HCT116 (cell line): ENCODE measurements around the gene A2ML1. TPM values are rescaled to one million over a fixed set of nuclear protein-coding genes. Genes with fewer than 3 reads are reported as not detected.

Experiments
- ATAC-seq: fragments of 200-7000 bp; cut with Tn5 transposase; 2 replicates; pipeline ENCODE4 v1.9.1; 2020; ENCODE audit warnings: mild to moderate bottlenecking, moderate library complexity
- BruUV-seq: library from RNA; stranded (reverse); fragments of 400-500 nt; replicated peaks from 2 replicates; lab custom pipeline; 2021; lab: Mats Ljungman, UMichigan
- CTCF ChIA-PET: fragments of 300-600 bp; sonication (Branson Sonifier 250); formaldehyde crosslinking; loops from one replicate; lab custom pipeline; 2021; ENCODE audit warnings: antibody characterized with exemption; lab: Charles Lee
- POLR2A ChIA-PET: fragments of 300-600, 350-600 bp; sonication (Branson Sonifier 250); formaldehyde crosslinking; loops from one replicate; lab custom pipeline; 2021; ENCODE audit warnings: antibody characterized with exemption; lab: Charles Lee
- RAD21 ChIA-PET, 2 experiments: fragments of 300-600 bp; sonication (Branson Sonifier 250); formaldehyde crosslinking; loops; one replicate each; lab custom pipeline; 2023; ENCODE audit warnings: low total read pairs in 2 of 2; ENCODE audit not compliant: uncharacterized antibody in 2 of 2, unreplicated experiment in 2 of 2, low non-redundant PET in 1 of 2; lab: Charles Lee
- DNase-seq: peaks from one replicate; pipeline ENCODE4 v3.0.0-alpha.2; 2010; ENCODE audit warnings: low read depth, low spot score
- H2AFZ ChIP-seq: fragments of 200-600 bp; shearing (Covaris generic), sonication (generic); 2 replicates; pipeline ENCODE4 v1.6.1; 2017; ENCODE audit warnings: low read depth, mixed run types, mixed read lengths, antibody characterized with exemption, low read length; ENCODE audit not compliant: poor library complexity, severe bottlenecking
- H3K27ac ChIP-seq: 2 replicates; pipeline ENCODE4 v1.5.1; 2012; ENCODE audit warnings: low read depth, low read length
- H3K27me3 ChIP-seq: fragments of 200-600 bp; sonication (generic); 2 replicates; pipeline ENCODE4 v1.6.1; 2016; ENCODE audit warnings: mixed run types, low read length, mixed read lengths; ENCODE audit not compliant: insufficient read depth
- H3K36me3 ChIP-seq, 2 experiments: fragments of 200-500 bp in 1 of 2; fragments of 200-600 bp in 1 of 2; sonication (Bioruptor generic) in 1 of 2; sonication (generic) in 1 of 2; 2 replicates each; pipeline versions ENCODE4 v1.5.1 to v1.6.1; 2014 to 2016; ENCODE audit warnings: low read length in 2 of 2, inconsistent platforms in 1 of 2, mixed read lengths in 1 of 2, mixed run types in 1 of 2; ENCODE audit not compliant: insufficient read depth in 2 of 2, control insufficient read depth in 1 of 2
- H3K4me1 ChIP-seq, 2 experiments: fragments of 200-600 bp in 1 of 2; sonication (generic) in 1 of 2; 2 replicates each; pipeline versions ENCODE4 v1.5.1 to v1.6.1; 2012 to 2017; ENCODE audit warnings: low read length in 2 of 2, inconsistent platforms in 1 of 2, mild to moderate bottlenecking in 1 of 2, mixed read lengths in 1 of 2, mixed run types in 1 of 2, moderate library complexity in 1 of 2; ENCODE audit not compliant: insufficient read depth in 2 of 2, control insufficient read depth in 1 of 2
- H3K4me2 ChIP-seq: fragments of 200-600 bp; sonication (generic); 2 replicates; pipeline ENCODE4 v1.6.1; 2017; ENCODE audit warnings: mixed run types, low read length, mixed read lengths
- H3K4me3 ChIP-seq, 2 experiments: fragments of 200-600 bp in 1 of 2; sonication (generic) in 1 of 2; replicated peaks in 1 of 2; 2 replicates each; pipeline ENCODE4 v1.5.1; 2011 to 2016; ENCODE audit warnings: low read length in 2 of 2, control low read depth in 1 of 2, low read depth in 1 of 2, mild to moderate bottlenecking in 1 of 2, mixed read lengths in 1 of 2, mixed run types in 1 of 2
- H3K79me2 ChIP-seq: fragments of 200-600 bp; sonication (generic); 2 replicates; pipeline ENCODE4 v1.6.1; 2017; ENCODE audit warnings: mild to moderate bottlenecking, mixed run types, low read length, moderate library complexity, mixed read lengths; ENCODE audit not compliant: insufficient read depth
- H3K9ac ChIP-seq: fragments of 200-600 bp; sonication (generic); 2 replicates; pipeline ENCODE4 v1.6.1; 2016; ENCODE audit warnings: low read length, mixed read lengths
- H3K9me2 ChIP-seq: fragments of 200-600 bp; sonication (generic), shearing (Covaris generic); 2 replicates; pipeline ENCODE4 v1.6.1; 2017; ENCODE audit warnings: mixed run types, mild to moderate bottlenecking, moderate library complexity; ENCODE audit not compliant: insufficient read depth
- H3K9me3 ChIP-seq, 2 experiments: fragments of 200-500 bp in 1 of 2; fragments of 200-600 bp in 1 of 2; sonication (Bioruptor generic) in 1 of 2; sonication (generic) in 1 of 2; 2 replicates each; pipeline ENCODE4 v1.6.1; 2014 to 2017; ENCODE audit warnings: low read length in 2 of 2, mixed read lengths in 2 of 2, inconsistent platforms in 1 of 2, low read depth in 1 of 2, mild to moderate bottlenecking in 1 of 2, mixed run types in 1 of 2, moderate library complexity in 1 of 2; ENCODE audit not compliant: control insufficient read depth in 1 of 2, insufficient read depth in 1 of 2
- H4K20me1 ChIP-seq: fragments of 200-600 bp; sonication (generic), shearing (Covaris generic); 2 replicates; pipeline ENCODE4 v1.6.1; 2017; ENCODE audit warnings: mixed run types, mild to moderate bottlenecking, moderate library complexity; ENCODE audit not compliant: insufficient read depth
- ATF3 ChIP-seq: IDR thresholded peaks from 2 replicates; pipeline ENCODE4 v1.6.1; 2012
- CBX3 ChIP-seq: IDR thresholded peaks from 2 replicates; pipeline ENCODE4 v1.6.1; 2012; ENCODE audit warnings: low read depth
- CTCF ChIP-seq, 3 experiments: fragments of 200-600 bp in 1 of 3; sonication (generic) in 1 of 3; IDR thresholded peaks in 2 of 3; conservative IDR thresholded peaks in 1 of 3; 2 replicates each; pipeline ENCODE4 v1.5.1; 2012 to 2017; ENCODE audit warnings: low read depth in 2 of 3, low read length in 2 of 3, antibody characterized with exemption in 1 of 3, borderline replicate concordance in 1 of 3, control low read depth in 1 of 3, mild to moderate bottlenecking in 1 of 3, mixed read lengths in 1 of 3, mixed run types in 1 of 3, moderate library complexity in 1 of 3; ENCODE audit not compliant: insufficient read depth in 1 of 3
- ELF1 ChIP-seq: IDR thresholded peaks from 2 replicates; pipeline ENCODE4 v1.6.1; 2012; ENCODE audit warnings: low read depth, borderline replicate concordance
- EZH2 ChIP-seq: fragments of 200-600 bp; sonication (generic); IDR thresholded peaks from 2 replicates; pipeline ENCODE4 v1.6.1; 2017; ENCODE audit warnings: antibody characterized with exemption, mixed run types
- EZH2phosphoT487 ChIP-seq: fragments of 200-600 bp; IDR thresholded peaks from 2 replicates; pipeline ENCODE4 v1.6.1; 2018; ENCODE audit warnings: antibody characterized with exemption, borderline replicate concordance
- FOSL1 ChIP-seq: IDR thresholded peaks from 2 replicates; pipeline ENCODE4 v1.6.1; 2012; ENCODE audit warnings: low read depth
- MAX ChIP-seq: IDR thresholded peaks from 2 replicates; pipeline ENCODE4 v1.6.1; 2012
- POLR2A ChIP-seq: IDR thresholded peaks from 2 replicates; pipeline ENCODE4 v1.7.0; 2011; ENCODE audit warnings: borderline replicate concordance; ENCODE audit not compliant: insufficient read depth, insufficient read length; ENCODE audit errors: extremely low read depth
- POLR2AphosphoS5 ChIP-seq: IDR thresholded peaks from 2 replicates; pipeline ENCODE4 v1.6.1; 2011; ENCODE audit warnings: mild to moderate bottlenecking, low read depth, low read length, moderate library complexity
- SRF ChIP-seq: IDR thresholded peaks from 2 replicates; pipeline ENCODE4 v1.6.1; 2012; ENCODE audit warnings: low read depth
- TCF7L2 ChIP-seq: IDR thresholded peaks from 2 replicates; pipeline ENCODE4 v1.7.0; 2011; ENCODE audit warnings: borderline replicate concordance, inconsistent platforms; ENCODE audit not compliant: insufficient read depth, insufficient read length; ENCODE audit errors: extremely low read depth
- YY1 ChIP-seq: IDR thresholded peaks from 2 replicates; pipeline ENCODE4 v1.6.1; 2011; ENCODE audit warnings: low read length, low read depth, moderate library complexity, mild to moderate bottlenecking; ENCODE audit not compliant: insufficient replicate concordance; ENCODE audit errors: extremely low read depth
- ZBTB33 ChIP-seq: IDR thresholded peaks from 2 replicates; pipeline ENCODE4 v1.6.1; 2011; ENCODE audit warnings: mild to moderate bottlenecking, low read length, moderate library complexity; ENCODE audit not compliant: insufficient replicate concordance; ENCODE audit errors: extremely low read depth
- ZFX ChIP-seq: fragments of 450-650 bp; IDR thresholded peaks from 2 replicates; pipeline ENCODE4 v1.6.1; 2017
- ZNF274 ChIP-seq: fragments of 200-500 bp; sonication (Bioruptor generic); IDR thresholded peaks from 2 replicates; pipeline ENCODE4 v1.6.1; 2014; ENCODE audit warnings: mild to moderate bottlenecking, low read depth, low read length, inconsistent platforms
- intact Hi-C: fragments of 100-400 bp; cut with micrococcal nuclease; formaldehyde crosslinking; loops from 2 replicates; pipeline ENCODE4 v1.10.0; 2022
- total RNA-seq: library from RNA; stranded (reverse); gene quantifications from one replicate; pipeline ENCODE4 v1.2.1, GENCODE V29; 2021; ENCODE audit not compliant: unreplicated experiment

Gene A2ML1
- total RNA-seq, 1 experiment from 2014 or later, result not detected

- ChIA-PET POLR2A (no interaction called here), RAD21 (no interaction called here), CTCF (no interaction called here)
- H4K20me1 ChIP-seq, result no peaks in the 10 kb centered on the region
- H3K4me3 ChIP-seq, result no peak overlapping the region
- no peaks in the 10 kb centered on the region for H3K9me2 ChIP-seq
- no peak overlapping the region for H3K27ac ChIP-seq
- DNase-seq, result no peak
- intact Hi-C loops, result no loop called here
- no peaks in the 10 kb centered on the region; a peak in 1 of 4 replicates for H3K36me3 ChIP-seq
- no peaks in the 10 kb centered on the region for H3K4me1 ChIP-seq
- no peak overlapping the region for H3K9ac ChIP-seq
- ATAC-seq, result no peak
- no TSS peak for BruUV-seq
- no peak overlapping the region for H2AFZ ChIP-seq
- H3K4me2 ChIP-seq, result no peak overlapping the region
- H3K27me3 ChIP-seq, result no peaks in the 10 kb centered on the region
- H3K79me2 ChIP-seq, result no peaks in the 10 kb centered on the region
- TF ChIP-seq ATF3, result no peak
- H3K9me3 ChIP-seq, result no peaks in the 10 kb centered on the region
Measured at GRCh38 chr12:8816448-8817050, 5.9 kb upstream of the A2ML1 start.

GRCh38 chr12:8817856-8818255 lies 4.6 kb upstream of the A2ML1 start:
- BruUV-seq, result no TSS peak
- no peaks in the 10 kb centered on the region for H3K9me3 ChIP-seq
- no peaks in the 10 kb centered on the region for H4K20me1 ChIP-seq
- no peaks in the 10 kb centered on the region for H3K79me2 ChIP-seq
- no peak overlapping the region for H3K27ac ChIP-seq
- ATAC-seq, result no peak
- intact Hi-C loops, result no loop called here
- ChIA-PET RAD21 (no interaction called here), POLR2A (no interaction called here), CTCF (no interaction called here)
- no peaks in the 10 kb centered on the region for H3K9me2 ChIP-seq
- no peak overlapping the region for H3K9ac ChIP-seq
- no peak overlapping the region for H3K4me2 ChIP-seq
- H3K36me3 ChIP-seq, result no peaks in the 10 kb centered on the region
- H3K27me3 ChIP-seq, result no peaks in the 10 kb centered on the region
- no peak overlapping the region for H3K4me3 ChIP-seq
- DNase-seq, result no peak
- H3K4me1 ChIP-seq, result no peaks in the 10 kb centered on the region
- H2AFZ ChIP-seq, result no peak overlapping the region
- TF ChIP-seq ATF3 (no peak), ELF1 (no peak), YY1 (no peak), POLR2A (no peak), SRF (no peak), ZFX (no peak), POLR2AphosphoS5 (no peak), FOSL1 (no peak), CBX3 (no peak), TCF7L2 (no peak), ZBTB33 (no peak), MAX (no peak), EZH2phosphoT487 (no peak), CTCF (IDR thresholded peaks at IDR 0.05 in 2 of 3, conservative IDR thresholded peaks at IDR 0.05 in 1 of 3; ENCODE audit: borderline replicate concordance in 1 of 3, insufficient read depth in 1 of 3, low read depth in 2 of 3, low read length in 2 of 3) (no peak), EZH2 (no peak), ZNF274 (no peak)
